IPS DF 6.9 (cell line): Measurements from ENCODE around the gene CREB3L1.

Experiments used
- DNase-seq: peaks from one replicate; pipeline ENCODE4 v3.0.0-alpha.2; 2013; ENCODE audit warnings: low read depth, low spot score
- H3K27ac ChIP-seq: one replicate; pipeline ENCODE4 v1.5.1; 2013; ENCODE audit warnings: low read length, control low read depth
- H3K27me3 ChIP-seq: 2 replicates; pipeline ENCODE4 v1.6.1; 2013; ENCODE audit warnings: mild to moderate bottlenecking, low read length; ENCODE audit not compliant: control insufficient read depth, insufficient read depth
- H3K36me3 ChIP-seq: 2 replicates; pipeline ENCODE4 v1.6.1; 2013; ENCODE audit warnings: low read length; ENCODE audit not compliant: control insufficient read depth, insufficient read depth
- H3K4me1 ChIP-seq: 2 replicates; pipeline ENCODE4 v1.6.1; 2013; ENCODE audit warnings: low read length; ENCODE audit not compliant: control insufficient read depth, insufficient read depth
- H3K4me3 ChIP-seq: 2 replicates; pipeline ENCODE4 v1.5.1; 2013; ENCODE audit warnings: mild to moderate bottlenecking, low read length
- H3K9me3 ChIP-seq: 2 replicates; pipeline ENCODE4 v1.6.1; 2013; ENCODE audit warnings: low read length, inconsistent platforms; ENCODE audit not compliant: control insufficient read depth, insufficient read depth
- WGBS: extraction: QIAGEN DNeasy Blood & Tissue Kit; methylation state at CpG from one replicate; pipeline ENCODE4 v1.1.7; 2013; ENCODE audit warnings: mixed read lengths, missing lambda C conversion rate; ENCODE audit not compliant: insufficient read length, insufficient coverage; 5-methylcytosine and 5-hydroxymethylcytosine counted together

CREB3L1 gene

DNA sequence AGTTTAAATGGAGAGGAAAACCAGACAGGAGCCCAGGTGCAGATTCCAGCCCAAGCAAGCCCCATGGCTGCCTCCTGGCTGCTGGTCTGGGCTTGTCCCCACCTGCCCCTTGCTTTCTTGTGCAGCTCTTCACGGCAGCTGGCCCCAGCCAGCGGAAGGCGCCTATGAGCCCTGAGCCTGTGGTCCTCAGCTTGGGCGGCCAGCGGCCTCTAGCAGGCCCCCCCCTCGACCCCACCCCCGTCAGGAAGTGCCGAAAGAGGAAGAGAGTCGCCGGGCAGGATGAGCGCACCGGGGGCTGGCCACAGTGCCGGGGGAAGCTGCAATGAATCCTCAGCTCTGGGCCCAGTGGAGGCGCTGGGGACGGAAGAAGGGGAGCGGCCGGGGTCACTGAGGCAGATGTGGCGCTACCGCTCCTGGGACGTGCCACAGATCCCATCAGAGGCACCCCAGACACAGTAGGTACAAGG lies 67.7 kb downstream of the CREB3L1 start:
- no peak for DNase-seq
- no peaks in the 10 kb centered on the region for H3K27me3 ChIP-seq
- no peaks in the 10 kb centered on the region for H3K36me3 ChIP-seq
- no peak overlapping the region for H3K4me3 ChIP-seq
- no peaks in the 10 kb centered on the region for H3K9me3 ChIP-seq
- H3K27ac ChIP-seq: no peak overlapping the region
- WGBS: no CpG with 5 or more reads among the region's 20 CpGs
- peaks cover 12% of the 10 kb centered on the region for H3K4me1 ChIP-seq

DNA sequence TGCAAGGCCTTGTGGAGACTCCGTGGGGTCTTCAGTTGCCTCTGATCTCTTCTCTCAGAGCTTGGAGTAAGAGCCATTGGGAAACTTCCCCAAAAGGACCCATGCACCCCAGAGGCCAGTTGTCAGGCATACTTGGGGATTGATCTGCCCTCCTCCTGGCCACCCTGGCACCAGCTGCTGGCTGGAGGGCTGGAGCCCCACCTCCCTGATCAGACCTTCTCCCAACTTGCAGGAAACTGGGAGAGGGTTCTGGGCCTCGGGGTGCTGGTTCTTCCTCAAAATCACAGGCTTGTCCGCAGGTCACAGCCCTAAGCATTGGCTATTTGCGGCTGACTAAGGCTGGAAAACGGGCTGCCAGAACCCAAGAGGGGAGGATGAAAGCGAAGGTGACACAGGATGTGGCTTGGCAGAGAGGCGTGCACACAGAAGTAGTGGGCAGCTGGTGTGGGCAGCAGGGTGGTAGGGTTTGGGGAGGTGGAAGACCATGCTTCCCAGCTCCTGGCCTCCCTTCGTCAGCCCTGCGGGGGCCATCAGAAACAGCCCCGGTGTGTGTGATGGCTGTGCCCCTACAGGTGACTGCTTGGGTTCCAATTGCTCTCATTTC lies 68.5 kb downstream of the CREB3L1 start:
- Histone ChIP-seq H3K9me3 (no peaks in the 10 kb centered on the region), H3K4me3 (no peak overlapping the region), H3K36me3 (no peaks in the 10 kb centered on the region), H3K27ac (no peak overlapping the region), H3K27me3 (no peaks in the 10 kb centered on the region), H3K4me1 (peaks cover 11% of the 10 kb centered on the region)
- no peak for DNase-seq
- WGBS: no CpG with 5 or more reads among the region's 10 CpGs

DNA sequence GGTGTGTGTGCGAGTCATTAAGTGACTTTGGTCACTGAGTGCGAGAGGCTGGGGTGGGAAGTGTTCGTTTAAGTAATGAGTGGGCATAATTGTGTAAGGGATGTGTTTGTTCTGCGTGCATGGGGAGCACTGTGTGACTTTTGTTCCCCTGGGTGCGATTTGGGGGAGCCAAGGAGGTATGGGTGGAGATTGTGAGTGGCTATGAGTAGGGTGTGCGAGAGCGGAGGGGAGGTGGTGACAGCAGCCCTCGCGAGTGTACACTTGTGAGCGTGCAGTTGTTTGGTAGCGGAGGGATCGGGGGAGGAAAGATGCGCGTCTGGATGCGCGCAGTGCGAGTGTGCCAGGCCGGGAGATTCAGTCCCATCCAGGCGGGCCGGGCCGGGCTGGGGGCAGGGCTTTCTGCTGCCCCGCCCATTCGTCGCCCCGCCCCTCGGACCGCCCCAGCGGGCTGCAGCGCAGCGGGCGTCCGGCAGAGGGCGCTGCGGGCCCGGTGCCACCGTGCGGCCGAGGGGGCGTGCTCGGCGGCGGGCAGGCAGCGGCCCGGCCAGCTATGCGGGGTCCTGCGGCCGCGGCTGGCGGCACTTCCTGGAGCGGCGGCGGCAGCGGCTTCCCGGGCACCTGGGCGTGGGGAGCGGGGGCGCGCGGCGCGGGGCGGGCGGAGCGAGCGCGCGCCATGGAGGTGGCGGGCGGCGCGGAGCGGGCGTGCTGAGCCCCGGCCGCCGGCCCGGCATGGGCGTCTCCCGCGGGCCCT lies 69.6 kb downstream of the CREB3L1 start, which contains the start of gene DGKZ:
Gene DGKZ, plus strand, starts transcription at position 578 of the 751 bp plus-strand sequence. CDS start 197 bp downstream, outside the sequence.
- H3K27ac ChIP-seq: no peak within 1 kb of the TSS
- H3K27me3 ChIP-seq: no peaks in the 10 kb centered on the region
- 0 out of 2 replicates have a peak, but pooled peaks cover 3% of the 10 kb centered on the region for H3K36me3 ChIP-seq
- peaks cover 12% of the 10 kb centered on the region for H3K4me1 ChIP-seq
- no peak for DNase-seq
- H3K4me3 ChIP-seq: peak within 1 kb of the TSS; percentile 91
- WGBS: no CpG with 5 or more reads among the region's 80 CpGs
- no peaks in the 10 kb centered on the region for H3K9me3 ChIP-seq

DNA sequence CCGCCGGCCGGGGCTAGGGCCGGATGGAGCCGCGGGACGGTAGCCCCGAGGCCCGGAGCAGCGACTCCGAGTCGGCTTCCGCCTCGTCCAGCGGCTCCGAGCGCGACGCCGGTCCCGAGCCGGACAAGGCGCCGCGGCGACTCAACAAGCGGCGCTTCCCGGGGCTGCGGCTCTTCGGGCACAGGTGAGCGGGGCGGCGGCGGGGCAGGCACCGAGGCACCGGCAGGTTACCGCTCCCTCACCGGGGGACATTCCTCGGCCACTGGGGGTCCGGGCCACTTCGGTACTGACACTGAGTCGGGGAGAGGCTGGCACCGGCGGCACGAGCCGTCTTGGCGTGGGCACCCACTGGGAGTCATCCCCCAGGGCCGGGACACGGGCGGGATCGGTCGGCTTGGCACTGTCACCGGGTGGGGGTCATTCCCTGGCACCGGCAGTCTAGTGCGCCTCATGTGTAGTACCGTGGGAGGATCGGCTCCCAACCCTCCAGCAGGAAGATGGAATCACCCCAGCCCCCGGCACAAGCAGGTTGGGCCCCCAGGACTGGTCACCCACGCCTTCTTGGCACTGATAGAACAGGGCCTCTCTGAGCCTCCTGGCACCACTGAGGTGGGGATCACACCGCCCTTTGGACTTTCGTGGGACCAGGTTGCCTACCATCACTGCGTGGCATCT lies 70.3 kb downstream of the CREB3L1 start:
- DNase-seq: no peak
- Histone ChIP-seq H3K9me3 (no peaks in the 10 kb centered on the region), H3K4me1 (peaks cover 15% of the 10 kb centered on the region), H3K27ac (no peak overlapping the region), H3K4me3 (peak overlapping the region; percentile 91), H3K27me3 (no peaks in the 10 kb centered on the region), H3K36me3 (0 out of 2 replicates have a peak, but pooled peaks cover 3% of the 10 kb centered on the region)
- WGBS: no CpG with 5 or more reads among the region's 63 CpGs

DNA sequence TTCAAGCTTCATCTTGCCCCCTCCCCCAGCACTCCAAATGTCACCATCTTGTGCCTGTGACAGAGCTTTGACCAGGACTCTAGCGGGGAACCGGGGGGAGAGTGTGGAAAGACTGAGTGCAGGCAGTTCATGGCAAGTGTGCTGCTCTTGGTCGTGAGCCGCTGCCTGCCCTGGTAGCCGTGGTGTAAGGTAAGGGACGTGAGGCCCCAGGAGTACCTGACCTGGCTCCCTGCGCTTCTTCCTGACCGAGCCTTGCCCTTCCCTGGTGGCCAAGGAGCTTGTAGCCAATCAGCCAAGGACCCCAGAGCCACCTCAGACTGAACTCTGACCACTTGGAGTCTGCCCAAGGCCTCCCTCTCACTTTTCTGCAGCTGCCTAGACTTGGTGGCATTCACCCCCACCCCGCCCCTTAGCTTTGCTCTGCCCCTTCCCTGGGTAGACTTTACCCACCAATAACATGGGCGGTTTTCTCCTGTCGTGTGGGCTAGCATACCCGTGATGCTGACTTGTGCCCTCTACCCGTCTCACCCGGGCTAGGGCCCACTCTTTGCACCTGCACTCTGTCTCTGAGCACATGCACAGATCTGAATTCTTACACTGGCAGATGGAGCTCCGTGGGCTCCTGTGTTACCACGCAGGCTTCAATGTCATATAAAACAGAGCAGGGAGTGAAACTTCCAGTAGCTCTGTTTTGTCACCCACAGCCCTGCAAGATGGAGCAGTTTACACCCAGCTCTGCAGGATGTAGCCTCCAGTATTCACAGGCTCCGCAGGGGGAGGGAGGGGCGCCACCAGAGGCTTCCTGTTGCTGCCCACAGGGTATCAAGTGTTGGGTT lies 71.3 kb downstream of the CREB3L1 start:
- H3K36me3 ChIP-seq: 0 out of 2 replicates have a peak, but pooled peaks cover 3% of the 10 kb centered on the region
- H3K27me3 ChIP-seq: no peaks in the 10 kb centered on the region
- no peak for DNase-seq
- no CpG with 5 or more reads among the region's 18 CpGs for WGBS
- no peak overlapping the region; the same call in 1 of the 2 replicates for H3K4me3 ChIP-seq
- H3K27ac ChIP-seq: no peak overlapping the region
- H3K9me3 ChIP-seq: no peaks in the 10 kb centered on the region
- H3K4me1 ChIP-seq: peaks cover 16% of the 10 kb centered on the region

DNA sequence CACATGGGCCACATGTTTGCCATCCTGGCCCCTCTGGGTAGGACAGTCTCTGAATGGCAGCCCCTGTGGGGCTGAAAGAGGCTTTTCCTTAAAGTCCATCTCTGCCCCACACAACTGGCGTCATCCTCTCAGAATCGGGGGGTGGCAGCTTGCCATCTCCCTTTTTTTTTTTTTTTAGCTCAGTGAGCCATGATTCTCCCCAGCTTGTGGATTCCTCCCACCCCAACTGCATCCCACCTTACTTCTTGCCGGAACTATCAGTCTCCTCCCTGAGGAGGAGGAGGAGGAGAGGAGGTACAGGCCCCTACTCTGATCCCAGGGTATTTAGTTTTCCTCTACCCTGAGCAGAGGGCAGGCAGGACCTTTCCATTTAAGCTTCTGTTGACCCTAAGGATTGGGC lies 73.2 kb downstream of the CREB3L1 start:
- no peak for DNase-seq
- no peak overlapping the region for H3K27ac ChIP-seq
- H3K9me3 ChIP-seq: no peaks in the 10 kb centered on the region
- peaks cover 12% of the 10 kb centered on the region for H3K4me1 ChIP-seq
- H3K36me3 ChIP-seq: 0 out of 2 replicates have a peak, but pooled peaks cover 3% of the 10 kb centered on the region
- H3K27me3 ChIP-seq: no peaks in the 10 kb centered on the region
- no peak overlapping the region for H3K4me3 ChIP-seq
- WGBS: no CpG with 5 or more reads among the region's 3 CpGs

DNA sequence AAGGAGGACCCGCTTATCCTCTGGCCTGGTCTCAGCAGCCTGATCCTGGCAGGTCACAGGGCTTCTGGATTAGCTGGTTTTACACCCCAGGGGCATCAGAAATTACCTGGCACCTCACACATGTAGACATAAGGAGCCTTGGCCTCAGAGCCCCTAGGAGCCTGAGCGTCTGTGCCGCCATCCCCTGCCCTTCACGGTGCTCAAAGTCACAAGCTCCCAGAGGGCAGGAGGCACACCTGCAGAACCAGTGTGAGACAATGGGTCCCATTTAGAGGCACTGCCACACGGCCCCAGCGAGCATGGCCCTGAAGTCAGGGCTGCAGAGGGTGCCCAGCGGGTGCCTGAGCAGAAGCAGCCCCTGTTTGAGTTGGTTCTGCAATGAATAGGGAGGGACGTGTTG lies 73.7 kb downstream of the CREB3L1 start:
- DNase-seq: no peak
- H3K27me3 ChIP-seq: no peaks in the 10 kb centered on the region
- no CpG with 5 or more reads among the region's 8 CpGs for WGBS
- H3K9me3 ChIP-seq: no peaks in the 10 kb centered on the region
- 0 out of 2 replicates have a peak, but pooled peaks cover 3% of the 10 kb centered on the region for H3K36me3 ChIP-seq
- peaks cover 12% of the 10 kb centered on the region for H3K4me1 ChIP-seq
- H3K27ac ChIP-seq: no peak overlapping the region
- no peak overlapping the region for H3K4me3 ChIP-seq

DNA sequence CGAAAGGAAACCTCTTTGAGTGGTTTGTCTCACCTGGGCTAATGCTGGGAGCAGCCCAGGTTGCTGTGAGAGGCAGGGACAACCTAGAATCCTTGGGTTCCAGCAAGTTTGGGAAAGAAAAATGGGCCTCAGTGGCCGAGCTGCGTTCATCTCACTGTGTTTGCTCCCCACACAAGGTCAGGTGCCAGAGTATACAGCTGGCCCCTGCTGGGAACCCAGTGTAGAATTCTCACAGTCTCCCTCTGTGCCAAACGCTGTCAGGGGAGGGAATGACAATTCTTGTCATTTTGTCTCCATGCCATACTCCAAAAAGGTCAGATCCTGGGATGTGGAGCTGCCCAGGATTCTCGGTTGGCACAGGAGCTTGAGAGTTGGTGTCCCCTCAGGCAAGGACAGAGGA lies 74.1 kb downstream of the CREB3L1 start:
- H3K4me1 ChIP-seq: peaks cover 12% of the 10 kb centered on the region
- no peak overlapping the region for H3K27ac ChIP-seq
- no peak for DNase-seq
- H3K4me3 ChIP-seq: no peak overlapping the region
- H3K27me3 ChIP-seq: no peaks in the 10 kb centered on the region
- H3K9me3 ChIP-seq: no peaks in the 10 kb centered on the region
- no CpG with 5 or more reads among the region's 5 CpGs for WGBS
- 0 out of 2 replicates have a peak, but pooled peaks cover 3% of the 10 kb centered on the region for H3K36me3 ChIP-seq

DNA sequence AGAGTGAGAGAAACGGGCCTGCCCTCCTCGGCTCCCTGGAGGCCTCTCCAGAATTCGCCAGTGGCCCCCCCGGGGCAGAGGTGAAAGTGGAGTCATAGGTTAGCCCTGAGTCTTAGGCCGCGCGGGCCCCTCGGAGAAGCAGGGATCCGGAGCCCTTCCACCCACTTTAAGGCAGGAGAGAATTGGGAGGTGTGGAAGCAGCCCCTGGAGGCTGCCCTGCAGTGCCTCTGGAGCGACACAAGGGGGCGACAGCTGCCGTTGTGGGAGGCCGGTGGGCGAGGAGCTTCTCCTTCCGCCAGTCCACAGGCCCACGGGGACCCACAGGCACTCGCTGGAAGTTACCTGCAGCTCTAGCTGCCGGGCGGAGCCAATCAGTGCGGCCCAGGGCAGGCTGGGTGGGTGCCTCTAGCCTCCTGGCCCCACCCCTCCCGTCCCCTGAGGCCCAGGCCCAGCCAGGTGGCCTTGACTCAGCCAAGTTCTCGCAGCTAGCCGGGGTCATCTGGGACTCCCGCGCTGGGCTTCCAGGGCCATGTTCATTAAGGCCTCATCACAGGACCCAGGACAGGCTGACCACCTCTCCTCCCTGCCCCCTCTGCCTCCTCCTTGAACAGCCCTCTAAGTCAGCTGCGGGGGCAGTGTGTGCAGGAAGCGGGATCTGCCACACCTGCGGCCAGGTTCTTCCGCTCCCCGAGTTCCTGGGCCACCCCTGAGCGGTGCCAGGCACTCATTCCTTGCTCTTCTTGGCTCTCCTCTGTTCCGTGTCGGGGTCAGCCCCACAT lies 74.8 kb downstream of the CREB3L1 start:
- Histone ChIP-seq H3K4me1 (peaks cover 12% of the 10 kb centered on the region), H3K27ac (no peak overlapping the region), H3K4me3 (no peak overlapping the region), H3K9me3 (no peaks in the 10 kb centered on the region), H3K27me3 (no peaks in the 10 kb centered on the region), H3K36me3 (0 out of 2 replicates have a peak, but pooled peaks cover 3% of the 10 kb centered on the region)
- DNase-seq: no peak
- WGBS: no CpG with 5 or more reads among the region's 33 CpGs
